ENCODE results near the gene CUBN.

GRCh38 chr10:16976803-16977202 is 152.8 kb downstream of the CUBN start:
- TF ChIP-seq EZH2 (IDR thresholded peaks at IDR 0.05; ENCODE audit: insufficient read depth, poor library complexity, severe bottlenecking) (no peak), EZH2phosphoT487 (IDR thresholded peaks at IDR 0.05; ENCODE audit: insufficient read depth, low read depth) (no peak)
